Activated CD8-positive, alpha-beta memory T cell treated with anti-CD3 and anti-CD28 coated beads, Interleukin-2, amount 10 ng/mL, durations not matched to agents 7 days and 5 days (primary cell): ENCODE measurements around the gene SH3BP1. TPM values are rescaled to one million over a fixed set of nuclear protein-coding genes. Genes with fewer than 3 reads are reported as not detected.

Source experiments
- ATAC-seq: fragments of 150-1000 bp; cut with Tn5 transposase; one replicate; pipeline ENCODE4 v1.10.0; 2021; ENCODE audit warnings: moderate library complexity
- CTCF ChIA-PET: fragments of 350-600 bp; sonication (Branson Sonifier 250); formaldehyde crosslinking; loops from one replicate; lab custom pipeline; 2021; ENCODE audit warnings: antibody characterized with exemption; lab: Charles Lee
- DNase-seq: peaks from one replicate; pipeline ENCODE4 v3.0.0-alpha.2; 2020
- H3K27ac Mint-ChIP-seq: one replicate; pipeline ENCODE4 v1.8.0; 2021; ENCODE audit warnings: mild to moderate bottlenecking, mixed read lengths
- H3K27me3 Mint-ChIP-seq: one replicate; pipeline ENCODE4 v1.8.0; 2021; ENCODE audit warnings: mixed read lengths
- H3K36me3 Mint-ChIP-seq: one replicate; pipeline ENCODE4 v1.8.0; 2021; ENCODE audit warnings: mild to moderate bottlenecking, mixed read lengths
- H3K4me1 Mint-ChIP-seq: one replicate; pipeline ENCODE4 v1.8.0; 2021; ENCODE audit warnings: mixed read lengths
- H3K4me3 Mint-ChIP-seq: one replicate; pipeline ENCODE4 v1.8.0; 2021; ENCODE audit warnings: mild to moderate bottlenecking, moderate library complexity, mixed read lengths
- H3K9me3 Mint-ChIP-seq: one replicate; pipeline ENCODE4 v1.8.0; 2022; ENCODE audit warnings: low read depth, mixed read lengths
- total RNA-seq, 2 experiments: library from RNA; stranded (reverse); gene quantifications; one replicate each; pipeline ENCODE4 v1.2.3, GENCODE V29; 2021

Gene SH3BP1
- total RNA-seq, 2 experiments from 2014 or later, result 231 to 275 TPM

DNA sequence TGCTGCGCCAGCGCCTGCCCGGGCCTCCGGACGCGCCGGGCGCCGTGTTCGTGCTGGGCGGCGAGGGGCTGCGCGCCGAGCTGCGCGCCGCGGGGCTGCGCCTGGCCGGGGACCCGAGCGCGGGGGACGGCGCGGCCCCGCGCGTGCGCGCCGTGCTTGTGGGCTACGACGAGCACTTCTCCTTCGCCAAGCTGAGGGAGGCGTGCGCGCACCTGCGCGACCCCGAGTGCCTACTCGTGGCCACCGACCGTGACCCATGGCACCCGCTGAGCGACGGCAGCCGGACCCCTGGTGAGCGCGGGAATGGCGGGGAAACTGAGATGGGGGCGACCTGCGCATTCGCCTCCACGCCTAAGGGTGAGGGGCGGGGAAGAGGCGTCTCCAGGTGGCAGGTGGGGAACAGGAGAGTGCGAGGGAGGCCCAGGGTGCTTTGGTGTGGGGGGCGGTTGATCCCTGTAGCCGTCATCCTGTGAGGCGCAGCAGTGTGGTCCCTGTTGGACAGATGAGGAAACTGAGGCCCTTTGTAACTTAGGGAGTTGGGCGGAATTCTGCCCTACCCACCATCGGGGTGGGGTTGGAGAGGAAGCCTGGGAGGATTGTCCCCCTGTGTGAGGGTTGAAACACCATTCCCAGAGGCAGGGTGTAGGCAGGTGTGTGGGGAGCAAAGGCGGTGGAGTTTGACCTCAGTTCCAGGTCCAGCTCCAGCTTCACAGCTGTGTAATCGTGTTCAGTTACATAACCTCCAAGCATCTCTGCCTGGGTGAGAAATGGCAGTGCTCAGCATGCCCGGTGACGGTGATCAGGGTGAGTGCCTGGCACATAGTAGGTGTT, 19.8 kb downstream of the SH3BP1 start:
- DNase-seq, result no peak
- peak overlapping the region; percentile 85 for H3K4me3 Mint-ChIP-seq
- no peaks in the 10 kb centered on the region for H3K27me3 Mint-ChIP-seq
- peaks cover 39% of the 10 kb centered on the region for H3K4me1 Mint-ChIP-seq
- peaks cover 2% of the 10 kb centered on the region for H3K36me3 Mint-ChIP-seq
- H3K27ac Mint-ChIP-seq, result peak overlapping the region; percentile 73
- CTCF ChIA-PET, result interaction anchor here (1.1 to 41.1 kb wide), 7 partner anchors 12 to 204 kb away, joined by 3 to 1064 read pairs (median 17); partner anchors contain the start of genes GGA1, LGALS1, NOL12 and SH3BP1
- H3K9me3 Mint-ChIP-seq, result no peaks in the 10 kb centered on the region
- ATAC-seq, result no peak

GRCh38 chr22:37659897-37660708, 20.6 kb downstream of the SH3BP1 start:
- DNase-seq (no peak), ATAC-seq (no peak)
- no peaks in the 10 kb centered on the region for H3K27me3 Mint-ChIP-seq
- CTCF ChIA-PET, result interaction anchor here (2.9 to 41.1 kb wide), 6 partner anchors 11 to 203 kb away, joined by 13 to 1064 read pairs (median 46); partner anchors contain the start of genes GGA1, LGALS1, NOL12 and SH3BP1
- H3K9me3 Mint-ChIP-seq, result no peaks in the 10 kb centered on the region
- H3K27ac Mint-ChIP-seq, result peak overlapping the region; percentile 73
- H3K36me3 Mint-ChIP-seq, result peaks cover 2% of the 10 kb centered on the region
- H3K4me3 Mint-ChIP-seq, result peak overlapping the region; percentile 85
- H3K4me1 Mint-ChIP-seq, result peaks cover 39% of the 10 kb centered on the region

DNA sequence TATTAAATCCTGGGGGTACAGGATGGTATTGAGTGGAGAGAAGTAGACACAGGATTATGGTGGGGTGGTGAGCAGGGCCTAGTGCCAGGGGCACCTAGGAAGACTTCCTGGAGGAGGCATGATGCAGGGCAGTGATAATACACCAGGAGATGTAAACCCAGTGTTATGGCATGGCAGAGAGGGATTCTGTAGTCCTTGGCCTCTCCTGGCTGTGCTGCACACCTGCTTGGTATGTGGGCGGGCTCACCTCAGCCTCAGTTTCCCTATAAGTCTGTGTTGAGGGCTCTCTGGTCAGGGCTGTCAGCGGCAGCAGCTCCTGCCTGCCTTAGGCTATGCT, 21.2 kb downstream of the SH3BP1 start:
- H3K4me3 Mint-ChIP-seq, result peak overlapping the region; percentile 85
- H3K9me3 Mint-ChIP-seq, result no peaks in the 10 kb centered on the region
- peaks cover 39% of the 10 kb centered on the region for H3K4me1 Mint-ChIP-seq
- CTCF ChIA-PET, result interaction anchor here (1.1 to 41.1 kb wide), 8 partner anchors 11 to 203 kb away, joined by 4 to 1064 read pairs (median 16); partner anchors contain the start of genes GGA1, LGALS1, NOL12 and SH3BP1
- H3K27me3 Mint-ChIP-seq, result no peaks in the 10 kb centered on the region
- H3K36me3 Mint-ChIP-seq, result peaks cover 6% of the 10 kb centered on the region
- ATAC-seq, result no peak
- H3K27ac Mint-ChIP-seq, result peak overlapping the region; percentile 73
- no peak for DNase-seq

GRCh38 chr22:37661160-37661924, 21.9 kb downstream of the SH3BP1 start:
- peaks cover 39% of the 10 kb centered on the region for H3K4me1 Mint-ChIP-seq

GRCh38 chr22:37662039-37662438, 22.6 kb downstream of the SH3BP1 start:
- H3K4me3 Mint-ChIP-seq, result no peak overlapping the region
- H3K4me1 Mint-ChIP-seq, result peaks cover 39% of the 10 kb centered on the region
- CTCF ChIA-PET, result interaction anchor here (1.2 to 41.1 kb wide), 6 partner anchors 9 to 201 kb away, joined by 4 to 1064 read pairs (median 44); partner anchors contain the start of genes GGA1, LGALS1, NOL12 and SH3BP1
- peaks cover 16% of the 10 kb centered on the region for H3K36me3 Mint-ChIP-seq
- ATAC-seq (no peak), DNase-seq (no peak)
- H3K9me3 Mint-ChIP-seq, result no peaks in the 10 kb centered on the region
- peak overlapping the region; percentile 2 for H3K27ac Mint-ChIP-seq
- no peaks in the 10 kb centered on the region for H3K27me3 Mint-ChIP-seq

More at GRCh38 chr22:37661160-37661924, 21.9 kb downstream of the SH3BP1 start:
- no peaks in the 10 kb centered on the region for H3K9me3 Mint-ChIP-seq
- peaks cover 10% of the 10 kb centered on the region for H3K36me3 Mint-ChIP-seq
- CTCF ChIA-PET, result interaction anchor here (1.1 to 41.1 kb wide), 7 partner anchors 10 to 202 kb away, joined by 4 to 1064 read pairs (median 14); partner anchors contain the start of genes GGA1, LGALS1, NOL12 and SH3BP1
- peak overlapping the region; percentile 85 for H3K4me3 Mint-ChIP-seq
- DNase-seq (peak; percentile 67), ATAC-seq (no peak)
- H3K27me3 Mint-ChIP-seq, result no peaks in the 10 kb centered on the region
- H3K27ac Mint-ChIP-seq, result peak overlapping the region; percentile 51

GRCh38 chr22:37663521-37664140, 24.2 kb downstream of the SH3BP1 start:
- Mint-ChIP-seq H3K4me1 (peaks cover 31% of the 10 kb centered on the region), H3K4me3 (no peak overlapping the region), H3K36me3 (peaks cover 16% of the 10 kb centered on the region), H3K9me3 (no peaks in the 10 kb centered on the region), H3K27ac (peak overlapping the region; percentile 24), H3K27me3 (no peaks in the 10 kb centered on the region)
- CTCF ChIA-PET, result interaction anchor here (1.1 to 41.1 kb wide), 5 partner anchors 8 to 144 kb away, joined by 3 to 1064 read pairs (median 11); partner anchors contain the start of genes GCAT, LGALS1, NOL12 and SH3BP1
- ATAC-seq, result no peak
- DNase-seq, result no peak

DNA sequence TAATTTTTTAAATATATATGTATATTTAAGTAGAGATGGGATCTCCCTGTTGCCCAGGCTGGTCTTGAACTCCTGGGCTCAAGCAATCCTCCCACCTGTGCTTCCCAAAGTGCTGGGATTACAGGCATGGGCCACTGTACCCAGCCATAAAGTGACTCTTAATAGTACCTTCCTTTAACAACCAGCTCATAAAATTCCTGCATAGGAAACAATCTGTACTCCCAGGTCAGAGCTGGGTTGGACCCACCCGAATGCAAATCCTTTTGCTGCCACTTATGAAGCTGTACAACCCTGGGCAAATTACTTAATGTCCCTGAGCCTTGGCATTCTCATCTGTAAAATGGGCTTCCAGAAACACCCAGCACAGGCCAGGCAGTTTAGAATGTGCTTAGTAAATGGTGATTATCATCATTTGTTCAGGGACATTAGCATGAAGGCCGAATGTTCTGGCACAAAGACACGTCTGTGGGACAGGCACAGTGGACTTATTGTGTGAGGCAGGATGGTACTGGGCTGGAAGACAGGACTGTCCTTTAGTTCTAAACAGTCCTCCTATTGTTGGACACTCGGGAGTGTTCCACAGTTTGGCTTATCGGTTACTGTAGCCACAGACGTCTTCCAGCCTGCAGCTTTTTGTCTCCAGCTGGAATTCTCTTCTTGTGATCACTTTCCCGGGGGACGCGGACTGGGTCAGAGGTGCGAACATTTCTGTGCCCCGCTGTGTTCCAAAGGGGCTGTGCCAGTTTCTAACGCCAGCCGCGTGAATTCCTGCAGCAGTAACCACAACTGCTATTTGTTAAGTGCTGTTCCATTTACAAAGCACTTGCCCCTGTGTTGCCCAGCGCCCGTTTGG, 25.0 kb downstream of the SH3BP1 start:
- Mint-ChIP-seq H3K9me3 (no peaks in the 10 kb centered on the region), H3K4me3 (no peak overlapping the region), H3K27ac (no peak overlapping the region), H3K36me3 (peaks cover 16% of the 10 kb centered on the region), H3K4me1 (peaks cover 31% of the 10 kb centered on the region), H3K27me3 (no peaks in the 10 kb centered on the region)
- DNase-seq (no peak), ATAC-seq (no peak)
- CTCF ChIA-PET, result interaction anchor here (1.1 to 41.1 kb wide), 4 partner anchors 10 to 143 kb away, joined by 3 to 1064 read pairs (median 98); partner anchors contain the start of genes GCAT, LGALS1, NOL12 and SH3BP1

GRCh38 chr22:37665487-37665886, 26.0 kb downstream of the SH3BP1 start:
- no peaks in the 10 kb centered on the region for H3K27me3 Mint-ChIP-seq
- H3K4me1 Mint-ChIP-seq, result peaks cover 23% of the 10 kb centered on the region
- H3K27ac Mint-ChIP-seq, result no peak overlapping the region
- ATAC-seq, result no peak
- no peak overlapping the region for H3K4me3 Mint-ChIP-seq
- CTCF ChIA-PET, result interaction anchor here (41.1 kb wide), 1 partner anchor 32 kb away, joined by 1064 read pairs; the partner anchor contains the start of gene SH3BP1
- DNase-seq, result no peak
- peaks cover 16% of the 10 kb centered on the region for H3K36me3 Mint-ChIP-seq
- H3K9me3 Mint-ChIP-seq, result no peaks in the 10 kb centered on the region

DNA sequence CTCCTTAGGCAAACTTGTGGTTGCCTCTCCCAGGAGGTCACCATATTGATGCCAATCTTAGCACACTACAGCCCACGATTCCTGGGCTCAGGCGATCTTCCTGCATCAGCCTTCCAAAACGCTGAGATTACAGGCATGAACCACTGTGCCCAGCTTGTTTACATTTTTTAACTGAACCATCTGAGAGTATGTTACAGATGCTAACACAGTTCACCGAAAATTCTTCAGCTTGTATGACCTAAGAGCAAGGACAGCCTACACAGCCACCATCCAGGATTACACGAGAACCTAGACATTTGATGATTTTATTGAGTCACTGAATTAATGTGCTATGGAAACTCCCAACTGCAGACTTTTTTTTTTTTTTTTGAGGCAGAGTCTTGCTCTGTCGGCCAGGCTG, 30.1 kb downstream of the SH3BP1 start:
- DNase-seq (no peak), ATAC-seq (no peak)
- Mint-ChIP-seq H3K4me1 (peaks cover 28% of the 10 kb centered on the region), H3K27me3 (no peaks in the 10 kb centered on the region), H3K27ac (peak overlapping the region; percentile 36), H3K9me3 (no peaks in the 10 kb centered on the region), H3K36me3 (peaks cover 14% of the 10 kb centered on the region), H3K4me3 (no peak overlapping the region)
- CTCF ChIA-PET, result interaction anchor here (0.7 to 41.1 kb wide), 5 partner anchors 12 to 332 kb away, joined by 3 to 1064 read pairs (median 4); partner anchors contain the start of gene SH3BP1

DNA sequence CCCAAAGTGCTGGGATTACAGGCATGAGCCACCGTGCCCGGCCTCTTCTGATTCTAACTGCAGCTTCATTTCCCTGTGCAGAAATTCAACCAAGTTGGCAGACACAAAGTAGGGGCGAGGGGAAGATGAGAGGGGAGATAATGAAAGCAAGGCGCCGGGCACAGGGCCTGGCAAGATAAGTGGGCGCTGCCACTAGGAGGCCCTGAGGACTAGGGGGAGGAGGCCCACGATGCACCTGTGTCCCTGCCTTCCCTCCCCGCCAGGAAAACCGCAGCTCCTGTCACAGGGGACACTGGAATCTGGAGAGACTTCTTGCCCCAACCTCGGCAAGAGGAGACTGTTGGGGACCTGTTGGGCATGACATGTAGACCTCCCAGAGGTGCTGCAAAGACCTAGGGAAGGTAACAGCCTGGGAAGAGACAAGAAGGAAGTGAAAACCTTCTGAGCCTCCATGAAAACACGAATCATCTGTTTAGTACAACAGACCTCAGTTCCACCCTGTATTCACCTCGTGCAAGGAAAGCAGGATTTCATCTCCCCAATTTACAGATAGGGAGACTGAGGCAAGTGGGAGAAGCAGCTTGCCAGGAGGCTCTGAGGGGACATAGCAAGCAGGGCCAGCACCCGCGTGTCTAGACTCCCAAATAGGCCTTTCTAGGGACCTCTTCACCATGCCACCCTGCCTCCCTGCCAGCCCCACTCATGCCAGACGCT, 32.9 kb downstream of the SH3BP1 start:
- CTCF ChIA-PET, result interaction anchor here (1.2 to 41.1 kb wide), 5 partner anchors 9 to 66 kb away, joined by 5 to 1064 read pairs (median 13); partner anchors contain the start of genes PDXP and SH3BP1
- H3K4me3 Mint-ChIP-seq, result no peak overlapping the region
- no peak for ATAC-seq
- H3K27ac Mint-ChIP-seq, result peak overlapping the region; percentile 57
- H3K9me3 Mint-ChIP-seq, result no peaks in the 10 kb centered on the region
- H3K27me3 Mint-ChIP-seq, result no peaks in the 10 kb centered on the region
- peaks cover 35% of the 10 kb centered on the region for H3K4me1 Mint-ChIP-seq
- DNase-seq, result no peak
- peaks cover 5% of the 10 kb centered on the region for H3K36me3 Mint-ChIP-seq
